Heart left ventricle (tissue), 13 donors: ENCODE data around the gene RHBDL3.

Experiments used
- POLR2A ChIP-seq, 2 donors: fragments of 450-650 bp; IDR thresholded peaks; one replicate each; pipeline ENCODE4 v1.6.1; 2017; ENCODE audit warnings: antibody characterized with exemption in 2 of 2, mild to moderate bottlenecking in 2 of 2, moderate library complexity in 2 of 2
- TF ChIP-seq, protein P1 (sequence below), 12 donors: fragments of 200-600 bp; sonication (generic) in 4 of 12; IDR thresholded peaks; one replicate each; pipeline versions ENCODE4 v1.5.0 to v1.8.0; 2018 to 2022; ENCODE audit warnings: antibody characterized with exemption in 12 of 12, mild to moderate bottlenecking in 5 of 12
- donor health status: ischemic (EF 13 %, LVEDD 7.1; RV severe dilation, severe dysfunction).
- donor health status: DM: no; HTN: yes; CAD: no.
- donor health status: DM: no; HTN: no; CAD: no.
- donor health status: ischemic (EF 25% LVEDD 6.9; RV normal size, moderate dysfunction).
- donor health status: ischemic (EF 25% LVEDD 5.7; RV mildly dilated, moderate dysfunction).
- donor health status: ischemic (EF 35%, LVEDD 5.7; RV mildly dilated, moderate dysfunction).
- donor health status: nonischemic (EF 11% LVEDD 7.7; RV severe dilation, severe dysfunction).
- donor health status: DM: yes; HTN: yes; CAD: no.
- donor health status: PGD.
- donor health status: ischemic (EF 29% LVEDD 5.4; RV normal size, mild dysfunction).
- donor health status: nonischemic (EF 23%, LVEDD 6.1; RV moderate dilation, normal function).

DNA sequence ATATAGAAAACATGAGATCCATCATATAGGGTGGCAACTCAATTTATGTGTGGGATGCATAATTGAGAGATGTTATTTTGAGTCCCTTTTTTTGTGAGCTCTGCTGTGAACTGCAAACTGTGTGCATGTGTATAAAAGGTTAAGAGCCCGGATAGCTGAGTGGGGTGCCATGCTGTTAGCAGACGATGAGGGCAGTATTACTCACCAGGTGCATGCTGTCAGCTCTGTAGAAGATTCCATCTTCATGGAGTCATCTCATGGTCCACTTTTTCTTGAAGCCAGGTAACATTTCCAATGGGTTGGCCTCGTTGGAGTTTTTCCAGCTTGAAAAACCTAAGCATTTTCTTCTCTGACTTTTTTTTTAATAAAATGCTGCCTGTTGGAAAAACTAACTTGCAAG is 43.0 kb upstream of the RHBDL3 start:
- TF ChIP-seq, protein P1, sequence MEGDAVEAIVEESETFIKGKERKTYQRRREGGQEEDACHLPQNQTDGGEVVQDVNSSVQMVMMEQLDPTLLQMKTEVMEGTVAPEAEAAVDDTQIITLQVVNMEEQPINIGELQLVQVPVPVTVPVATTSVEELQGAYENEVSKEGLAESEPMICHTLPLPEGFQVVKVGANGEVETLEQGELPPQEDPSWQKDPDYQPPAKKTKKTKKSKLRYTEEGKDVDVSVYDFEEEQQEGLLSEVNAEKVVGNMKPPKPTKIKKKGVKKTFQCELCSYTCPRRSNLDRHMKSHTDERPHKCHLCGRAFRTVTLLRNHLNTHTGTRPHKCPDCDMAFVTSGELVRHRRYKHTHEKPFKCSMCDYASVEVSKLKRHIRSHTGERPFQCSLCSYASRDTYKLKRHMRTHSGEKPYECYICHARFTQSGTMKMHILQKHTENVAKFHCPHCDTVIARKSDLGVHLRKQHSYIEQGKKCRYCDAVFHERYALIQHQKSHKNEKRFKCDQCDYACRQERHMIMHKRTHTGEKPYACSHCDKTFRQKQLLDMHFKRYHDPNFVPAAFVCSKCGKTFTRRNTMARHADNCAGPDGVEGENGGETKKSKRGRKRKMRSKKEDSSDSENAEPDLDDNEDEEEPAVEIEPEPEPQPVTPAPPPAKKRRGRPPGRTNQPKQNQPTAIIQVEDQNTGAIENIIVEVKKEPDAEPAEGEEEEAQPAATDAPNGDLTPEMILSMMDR (IDR thresholded peaks at IDR 0.05) = no peak
- no peak for TF ChIP-seq POLR2A (IDR thresholded peaks at IDR 0.05)
